NCI-H146 treated with DMSO at 0.1 percent for 48 hours (cell line): ENCODE measurements around the gene CPS1.

Experiments used
- DNase-seq: peaks from one replicate; lab custom pipeline; 2025; ENCODE audit not compliant: unreplicated experiment; lab: John Stamatoyannopoulos, UW

CPS1 gene

DNA sequence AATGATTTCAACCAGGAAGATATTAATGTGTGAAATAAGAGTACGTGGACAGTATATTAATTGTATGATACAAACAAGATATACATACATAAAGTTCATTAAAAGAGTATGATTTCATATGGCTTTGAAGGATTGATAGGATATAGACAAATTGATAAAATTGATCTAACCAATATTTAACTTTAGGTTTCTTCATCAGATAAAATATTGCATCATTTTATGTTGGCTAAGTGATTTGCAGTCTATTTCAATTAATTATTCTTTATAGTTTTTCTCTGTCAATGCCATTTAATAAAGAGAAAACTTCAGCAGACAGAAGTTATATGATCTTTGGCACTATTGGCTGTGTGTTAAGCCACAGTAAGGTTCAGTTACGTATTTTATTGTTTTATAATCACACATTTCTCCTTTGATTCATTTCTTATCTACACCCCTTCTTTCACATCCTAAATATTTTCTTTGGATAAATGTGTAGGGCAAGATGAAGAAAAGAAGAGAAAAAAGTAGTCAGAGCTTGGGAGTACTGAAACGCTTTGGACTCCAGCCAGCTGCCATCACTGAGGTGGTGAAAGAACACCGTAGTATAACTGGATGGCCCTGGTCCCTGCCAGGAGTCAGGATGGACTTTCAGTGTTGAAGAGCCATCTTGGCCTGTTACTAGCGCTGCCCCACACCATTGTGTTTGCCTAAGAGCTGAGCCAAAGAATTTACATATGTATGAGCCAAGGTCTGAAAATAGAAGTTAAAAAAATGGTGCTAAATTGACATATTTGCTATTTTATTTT lies 9.8 kb upstream of the CPS1 start:
- DNase-seq: no peak

GRCh38 chr2:210548031-210548430 lies 8.4 kb upstream of the CPS1 start:
- DNase-seq: no peak

- DNase-seq: no peak
Observed at GRCh38 chr2:210548878-210549384, 7.5 kb upstream of the CPS1 start.

GRCh38 chr2:210551001-210551400 lies 5.4 kb upstream of the CPS1 start:
- DNase-seq: no peak

GRCh38 chr2:210553373-210553772 lies 3.0 kb upstream of the CPS1 start:
- DNase-seq: no peak

DNA sequence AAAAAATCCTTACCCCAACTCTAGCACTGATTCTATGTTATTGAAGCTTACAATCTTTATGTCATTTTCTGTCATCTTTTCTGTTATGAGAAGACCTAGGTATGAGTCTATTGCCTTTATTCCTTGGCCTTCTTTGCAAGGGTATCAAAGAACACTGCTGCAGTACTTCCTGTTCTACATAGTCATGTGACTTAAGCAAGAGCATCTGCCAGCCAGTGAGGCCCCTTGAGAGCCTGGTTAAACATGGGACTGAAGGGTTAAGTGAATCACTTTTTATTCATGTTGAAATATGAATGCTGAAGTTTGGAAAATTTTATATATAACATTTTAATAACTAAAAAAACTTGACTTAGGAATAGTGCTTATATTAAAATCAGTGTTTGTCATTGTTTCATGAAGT lies 844 bp upstream of the CPS1 start:
- no peak for DNase-seq

DNA sequence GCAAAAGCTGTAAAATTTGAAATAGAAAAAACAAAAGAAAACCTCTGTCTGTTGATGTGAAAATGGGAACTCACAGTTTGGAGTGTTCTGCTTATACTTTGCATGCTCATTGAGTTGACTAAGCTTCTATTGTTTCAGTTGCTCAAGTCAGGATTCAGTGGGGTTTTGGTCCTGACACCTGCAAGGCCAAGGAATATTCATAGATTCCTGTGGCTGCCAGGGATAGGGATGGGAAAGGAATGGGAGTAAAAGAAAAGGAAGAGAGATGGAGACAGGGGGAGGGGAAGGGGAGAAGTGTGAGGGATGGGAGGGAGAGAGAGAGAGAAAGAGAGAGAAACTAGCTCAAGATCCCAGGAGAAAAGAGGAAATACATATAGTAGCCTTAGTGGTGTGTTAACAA lies 1.3 kb downstream of the CPS1 start:
- no peak for DNase-seq

- no peak for DNase-seq
Observed at GRCh38 chr2:210558708-210559107, 2.3 kb downstream of the CPS1 start.

DNA sequence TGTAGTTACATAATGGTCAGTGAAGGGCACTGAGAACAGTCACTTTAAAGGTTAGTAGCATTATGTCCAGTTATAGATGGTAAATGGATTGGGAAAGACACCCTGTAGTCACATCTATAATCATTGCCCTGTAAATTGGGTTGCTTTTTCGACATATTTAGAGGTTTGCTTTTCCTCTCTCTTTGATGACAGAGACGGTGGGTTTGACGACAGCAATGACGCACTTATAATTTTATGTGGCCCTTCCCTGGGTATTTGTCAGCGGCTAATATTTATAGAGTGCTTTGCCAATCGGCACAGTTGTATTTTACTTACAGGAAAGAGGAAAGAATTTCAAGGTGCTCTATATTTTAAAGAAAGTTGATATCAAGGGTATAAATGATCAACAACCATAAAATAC lies 2.8 kb downstream of the CPS1 start:
- DNase-seq: no peak

GRCh38 chr2:210561475-210561874 lies 5.1 kb downstream of the CPS1 start:
- DNase-seq: no peak

- no peak for DNase-seq
Observed at GRCh38 chr2:210562091-210562490, 5.7 kb downstream of the CPS1 start.

GRCh38 chr2:210562502-210563080 lies 6.2 kb downstream of the CPS1 start:
- no peak for DNase-seq

GRCh38 chr2:210567279-210567678 lies 10.9 kb downstream of the CPS1 start:
- no peak for DNase-seq

DNA sequence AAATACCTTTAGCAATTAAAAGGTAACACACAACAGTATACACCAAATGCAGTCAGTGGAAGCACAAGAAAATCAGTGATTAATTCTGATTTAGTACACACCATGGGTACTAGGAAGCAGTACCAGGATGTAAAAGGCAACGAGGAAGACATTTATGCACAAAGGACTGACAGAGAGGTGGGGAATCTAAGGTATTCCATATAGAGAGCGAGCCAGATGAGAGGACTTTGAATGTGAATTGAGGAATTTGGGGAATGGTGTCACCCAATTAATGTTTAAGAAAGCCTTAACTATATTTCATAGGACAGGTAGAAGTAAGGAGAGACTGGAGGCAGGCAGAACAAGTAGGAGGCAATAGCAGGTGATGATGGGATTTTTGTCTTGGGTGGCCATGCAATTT lies 11.7 kb downstream of the CPS1 start:
- no peak for DNase-seq

DNA sequence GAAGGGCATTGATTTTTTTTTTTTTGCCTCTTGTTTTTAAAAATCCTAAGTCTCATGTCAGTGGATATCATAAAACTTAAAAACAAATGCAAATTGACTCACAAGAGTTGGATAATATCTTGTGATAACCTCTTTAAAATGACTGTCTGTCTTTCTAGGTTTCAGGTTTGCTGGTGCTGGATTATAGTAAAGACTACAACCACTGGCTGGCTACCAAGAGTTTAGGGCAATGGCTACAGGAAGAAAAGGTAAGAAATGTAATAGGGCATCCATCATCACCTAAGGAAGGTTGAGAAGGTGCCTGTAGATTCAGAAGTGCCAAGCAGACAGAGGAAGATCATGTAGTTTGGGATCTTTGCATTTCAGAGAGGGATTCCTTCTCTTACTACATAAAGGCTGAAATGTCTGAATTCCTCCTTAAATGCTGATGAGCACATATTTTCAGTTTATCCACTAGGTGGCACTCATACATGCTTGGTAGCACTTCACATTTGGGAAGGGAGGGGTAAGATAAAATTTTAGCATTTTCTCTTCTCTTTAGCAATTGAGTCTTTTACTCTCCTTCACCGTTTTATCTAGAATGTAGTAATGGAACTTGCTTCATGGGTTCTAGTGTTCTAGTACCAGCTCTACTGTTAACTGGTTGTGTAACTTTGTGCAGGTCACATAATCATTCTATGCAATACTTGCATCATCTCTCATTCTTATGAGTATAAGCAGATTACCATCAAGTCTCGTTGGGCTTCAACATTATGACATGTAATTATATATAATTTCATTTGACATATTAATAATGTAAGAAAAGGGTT lies 21.1 kb downstream of the CPS1 start:
- peak; percentile 46 for DNase-seq

DNA sequence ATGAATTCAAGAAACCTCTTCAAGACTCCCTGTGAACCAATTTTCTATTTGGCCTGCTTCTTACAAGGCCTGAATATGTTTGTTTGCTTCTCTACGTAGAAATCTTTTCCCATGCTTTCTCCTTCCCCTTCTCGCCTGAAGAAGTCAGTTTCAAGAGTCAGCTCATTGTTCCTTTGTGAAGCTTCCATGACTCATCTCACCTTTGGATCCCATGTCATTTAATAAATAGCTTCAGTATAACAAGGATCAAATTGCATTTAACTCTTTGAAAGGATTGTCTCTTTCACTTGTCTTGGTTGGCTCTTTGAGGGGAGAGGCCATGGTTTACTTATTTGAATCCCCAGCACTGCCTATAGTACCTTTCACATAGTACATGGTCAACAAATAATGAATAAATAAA lies 28.4 kb downstream of the CPS1 start:
- no peak for DNase-seq

DNA sequence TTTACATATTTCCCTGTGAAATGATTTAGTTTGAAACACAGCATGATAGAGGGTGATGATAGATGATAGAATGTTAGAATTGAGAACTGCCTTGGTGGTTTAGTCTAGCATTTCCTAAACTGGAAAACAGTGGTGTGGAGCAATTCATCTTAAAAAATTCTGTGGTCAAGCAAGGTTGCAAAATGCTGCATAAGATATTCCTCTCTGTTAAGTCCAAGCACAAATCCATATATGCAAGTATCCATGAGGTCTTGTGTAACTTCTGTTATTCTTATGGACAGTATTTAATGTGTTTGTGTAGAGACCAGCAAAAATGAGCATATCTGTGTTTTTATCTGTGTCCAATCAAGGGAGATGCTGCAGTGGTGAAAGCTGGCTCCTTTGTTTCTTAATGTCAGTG lies 30.0 kb downstream of the CPS1 start:
- no peak for DNase-seq

DNA sequence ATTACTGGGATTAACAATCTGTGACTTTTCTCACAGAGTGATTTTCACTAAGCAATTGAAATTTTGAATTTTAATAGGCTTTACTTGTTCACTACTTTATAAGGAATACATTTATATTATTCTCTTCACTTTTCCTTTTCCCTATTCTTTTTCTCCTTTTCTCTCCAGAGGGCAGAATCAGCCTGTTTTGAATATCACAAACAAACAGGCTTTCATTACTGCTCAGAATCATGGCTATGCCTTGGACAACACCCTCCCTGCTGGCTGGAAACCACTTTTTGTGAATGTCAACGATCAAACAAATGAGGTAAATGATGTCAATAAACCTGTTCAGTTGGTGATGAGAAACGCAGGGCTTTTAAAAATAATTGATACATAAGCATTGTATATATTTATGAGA lies 35.3 kb downstream of the CPS1 start:
- DNase-seq: no peak

GRCh38 chr2:210592726-210593125 lies 36.3 kb downstream of the CPS1 start:
- DNase-seq: no peak

DNA sequence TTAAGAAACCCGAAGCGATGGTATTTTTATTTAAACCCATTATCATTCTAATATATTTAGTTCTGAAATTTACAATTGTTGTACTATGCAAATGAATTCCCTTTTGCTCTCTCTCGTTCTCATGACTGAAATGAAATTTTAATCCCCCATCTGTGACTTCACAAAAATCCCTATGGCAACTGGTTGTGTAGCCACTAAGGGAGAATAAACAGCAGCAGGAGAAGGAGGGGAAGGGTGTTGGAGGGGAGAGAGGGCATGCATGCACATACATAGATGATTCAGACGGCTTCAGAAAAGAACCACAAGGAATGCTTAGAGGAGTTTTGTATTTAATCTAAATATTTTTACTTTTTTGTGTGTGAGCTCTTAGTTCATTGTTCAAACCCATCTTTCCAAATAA lies 36.8 kb downstream of the CPS1 start:
- no peak for DNase-seq

GRCh38 chr2:210598219-210598618 lies 41.8 kb downstream of the CPS1 start:
- no peak for DNase-seq

DNA sequence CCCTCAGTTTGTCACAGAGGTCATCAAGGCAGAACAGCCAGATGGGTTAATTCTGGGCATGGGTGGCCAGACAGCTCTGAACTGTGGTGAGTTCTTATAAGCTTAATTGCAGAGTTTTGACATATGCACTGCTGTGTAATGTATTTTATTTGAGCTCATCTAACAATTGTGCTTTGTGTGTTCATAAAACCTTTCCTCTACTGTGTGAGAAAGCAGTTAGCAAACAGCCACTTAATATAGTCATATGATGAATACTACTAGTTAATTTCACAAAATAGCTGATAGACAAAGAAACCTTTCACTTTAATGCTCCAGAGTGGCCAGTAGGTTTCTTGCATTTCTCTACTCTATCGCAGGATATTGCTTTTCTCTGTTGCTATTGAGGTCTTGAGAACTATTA lies 43.1 kb downstream of the CPS1 start:
- no peak for DNase-seq
